ENCODE data around the gene FZD8.

DNA sequence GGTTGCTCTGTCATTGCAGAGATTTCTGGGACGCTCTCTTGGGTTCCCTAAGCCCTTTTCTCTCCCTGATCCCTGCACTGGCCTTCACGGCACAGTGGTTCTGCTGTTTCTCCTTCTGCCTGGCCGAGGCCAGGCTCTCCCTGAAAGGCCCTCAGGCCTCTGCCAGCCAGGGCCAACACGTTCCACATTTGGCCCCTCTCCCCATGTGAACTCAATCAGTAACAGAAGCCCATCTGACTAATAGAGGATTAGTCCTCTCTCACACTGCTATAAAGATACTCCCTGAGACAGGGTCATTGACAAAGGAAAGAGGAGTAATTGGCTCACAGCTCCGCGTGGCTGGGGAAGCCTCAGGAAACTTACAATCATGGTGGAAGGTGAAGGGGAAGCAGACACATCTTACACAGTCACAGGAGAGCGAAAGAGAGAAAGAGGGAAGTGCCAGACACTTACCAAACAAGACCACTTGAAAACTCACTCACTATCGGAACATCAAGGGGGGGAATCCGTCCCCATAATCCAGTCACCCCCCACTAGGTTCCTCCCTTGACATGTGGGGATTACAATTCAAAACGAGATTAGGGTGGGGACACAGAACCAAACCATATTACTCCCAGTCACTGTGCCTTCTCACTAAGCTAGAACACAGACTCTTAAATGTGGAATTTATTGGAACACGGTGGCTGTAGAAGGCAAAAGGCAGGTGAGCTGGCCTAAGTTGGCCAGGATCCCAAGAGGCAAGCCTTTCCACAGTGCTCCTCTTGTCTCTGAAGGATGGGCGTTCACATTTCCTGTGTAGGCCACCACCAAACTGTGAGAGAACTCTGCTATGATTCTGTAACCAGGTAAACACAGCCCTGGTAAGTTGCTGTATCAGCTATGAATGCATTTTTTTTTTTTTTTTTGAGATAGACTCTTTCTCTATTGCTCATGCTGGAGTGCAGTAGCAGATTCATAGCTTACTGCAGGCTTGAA is 8.8 kb downstream of the FZD8 start:
- TF ChIP-seq EZH2 (IDR thresholded peaks at IDR 0.05; ENCODE audit: borderline replicate concordance, insufficient read depth, low read depth, low read length, poor library complexity, severe bottlenecking), result no peak
- TF ChIP-seq, protein P1, sequence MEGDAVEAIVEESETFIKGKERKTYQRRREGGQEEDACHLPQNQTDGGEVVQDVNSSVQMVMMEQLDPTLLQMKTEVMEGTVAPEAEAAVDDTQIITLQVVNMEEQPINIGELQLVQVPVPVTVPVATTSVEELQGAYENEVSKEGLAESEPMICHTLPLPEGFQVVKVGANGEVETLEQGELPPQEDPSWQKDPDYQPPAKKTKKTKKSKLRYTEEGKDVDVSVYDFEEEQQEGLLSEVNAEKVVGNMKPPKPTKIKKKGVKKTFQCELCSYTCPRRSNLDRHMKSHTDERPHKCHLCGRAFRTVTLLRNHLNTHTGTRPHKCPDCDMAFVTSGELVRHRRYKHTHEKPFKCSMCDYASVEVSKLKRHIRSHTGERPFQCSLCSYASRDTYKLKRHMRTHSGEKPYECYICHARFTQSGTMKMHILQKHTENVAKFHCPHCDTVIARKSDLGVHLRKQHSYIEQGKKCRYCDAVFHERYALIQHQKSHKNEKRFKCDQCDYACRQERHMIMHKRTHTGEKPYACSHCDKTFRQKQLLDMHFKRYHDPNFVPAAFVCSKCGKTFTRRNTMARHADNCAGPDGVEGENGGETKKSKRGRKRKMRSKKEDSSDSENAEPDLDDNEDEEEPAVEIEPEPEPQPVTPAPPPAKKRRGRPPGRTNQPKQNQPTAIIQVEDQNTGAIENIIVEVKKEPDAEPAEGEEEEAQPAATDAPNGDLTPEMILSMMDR (IDR thresholded peaks at IDR 0.05), result no peak

Data from B cell (primary cell).